ENCODE measurements around the gene LIPC. TPM values are rescaled to one million over a fixed set of nuclear protein-coding genes. Genes with fewer than 3 reads are reported as not detected.

LIPC gene
- total RNA-seq, 1 experiment from 2014 or later = not detected

DNA sequence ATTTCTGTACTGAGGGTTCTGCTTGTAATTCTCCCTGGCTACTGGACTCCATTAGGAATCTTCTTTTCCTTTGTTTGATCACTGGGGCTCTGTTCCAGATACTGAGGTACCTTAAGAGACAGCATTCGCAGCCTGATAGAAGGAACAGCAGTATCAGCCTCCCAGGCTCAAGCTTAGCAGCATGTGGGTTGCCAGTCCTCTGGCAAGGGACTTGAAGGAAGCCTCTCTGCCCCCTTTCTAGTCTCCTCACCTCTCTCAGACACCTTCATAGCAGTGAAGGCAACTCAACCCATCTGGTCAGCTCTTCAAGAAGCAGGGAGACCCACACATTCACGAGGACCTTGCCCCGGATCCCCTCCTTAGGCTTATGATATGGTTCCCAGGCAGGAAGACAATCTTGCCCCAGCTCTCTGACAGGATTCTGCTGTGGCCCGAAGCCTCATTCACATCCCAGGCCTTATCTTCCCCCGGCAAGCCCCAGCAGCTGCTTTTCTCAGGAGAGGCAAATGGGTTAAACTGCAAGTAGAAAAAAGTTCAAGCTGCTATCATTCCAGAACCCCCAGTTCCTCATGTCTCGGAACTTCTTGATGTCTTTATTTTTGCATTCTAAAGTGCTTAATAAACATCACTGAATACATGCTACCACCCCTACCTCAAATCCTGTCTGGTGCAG lies 153.1 kb downstream of the LIPC start:
- Histone ChIP-seq H2AFZ (ENCODE audit: low read depth, low read length, poor library complexity, severe bottlenecking) (no peak overlapping the region), H4K20me1 (ENCODE audit: insufficient read depth) (no peaks in the 10 kb centered on the region), H3K27me3 (ENCODE audit: insufficient read depth, low read length) (no peaks in the 10 kb centered on the region), H3K4me3 (replicated peaks in 1 of 2; ENCODE audit: low read depth in 1 of 2, low read length in 2 of 2) (no peak overlapping the region), H3K4me2 (ENCODE audit: low read length) (no peak overlapping the region), H3K4me1 (ENCODE audit: control insufficient read depth in 1 of 2, insufficient read depth in 2 of 2, low read length in 2 of 2) (no peaks in the 10 kb centered on the region), H3K36me3 (ENCODE audit: control insufficient read depth in 1 of 2, insufficient read depth in 2 of 2, low read length in 2 of 2) (no peaks in the 10 kb centered on the region), H3K27ac (ENCODE audit: low read depth, low read length) (no peak overlapping the region), H3K79me2 (ENCODE audit: insufficient read depth, low read length) (no peaks in the 10 kb centered on the region), H3K9me3 (ENCODE audit: control insufficient read depth in 1 of 2, insufficient read depth in 1 of 2, low read depth in 1 of 2, low read length in 2 of 2) (peaks cover 0 to 4% of the 10 kb centered on the region in 2 experiments; a peak in 1 of 4 replicates), H3K9me2 (ENCODE audit: insufficient read depth) (no peaks in the 10 kb centered on the region), H3K9ac (ENCODE audit: low read length) (no peak overlapping the region)
- DNase-seq (ENCODE audit: low read depth, low spot score) (no peak), ATAC-seq (no peak)
- intact Hi-C loops (cut with micrococcal nuclease) = no loop called here
- TF ChIP-seq SRF (IDR thresholded peaks at IDR 0.05; ENCODE audit: low read depth) (no peak), EGR1 (IDR thresholded peaks at IDR 0.05; ENCODE audit: low read depth) (no peak)
- BruUV-seq (replicated peaks) = no TSS peak
- ChIA-PET RAD21 (ENCODE audit: low non-redundant PET in 1 of 2, low total read pairs in 2 of 2, uncharacterized antibody in 2 of 2, unreplicated experiment in 2 of 2) (no interaction called here), POLR2A (interaction anchor here (1.1 kb wide), 1 partner anchor 11 kb away, joined by 3 read pairs; no protein-coding TSS in a partner anchor), CTCF (no interaction called here)

DNA sequence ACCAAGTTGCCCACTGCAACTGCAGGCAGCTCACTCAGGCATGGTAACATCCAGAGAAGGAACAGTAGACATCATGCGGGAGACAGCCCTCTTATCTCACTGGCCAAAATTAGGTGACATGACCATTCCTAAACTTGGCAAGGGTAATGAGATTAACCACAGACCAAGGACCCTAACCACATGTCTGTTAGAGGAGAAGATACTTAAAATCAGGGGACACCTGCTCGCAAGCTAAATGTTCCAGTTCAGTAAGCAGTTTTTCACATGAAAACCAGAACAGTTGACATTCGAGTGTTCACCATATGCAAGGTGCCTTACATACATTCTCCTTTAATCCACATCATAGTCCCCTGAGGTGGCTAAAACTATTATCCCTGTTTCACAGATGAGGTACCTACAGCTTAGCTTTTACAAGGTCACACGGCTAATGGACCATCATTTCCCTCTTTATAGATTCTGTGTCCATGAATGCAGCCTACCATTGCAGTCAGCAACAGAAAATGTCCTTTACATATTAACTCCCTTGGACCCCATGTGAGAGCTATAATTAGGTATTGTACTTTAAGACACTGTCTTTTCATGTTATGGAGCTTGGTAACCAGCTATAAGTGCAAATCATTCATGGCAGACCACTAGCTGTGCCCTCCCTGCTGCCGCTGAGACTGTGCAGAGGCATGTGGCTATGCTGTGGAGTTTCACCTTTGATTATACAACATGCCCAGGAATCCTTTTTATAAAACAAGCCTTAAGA lies 154.1 kb downstream of the LIPC start:
- Histone ChIP-seq H4K20me1 (ENCODE audit: insufficient read depth) (no peaks in the 10 kb centered on the region), H3K9me2 (ENCODE audit: insufficient read depth) (no peaks in the 10 kb centered on the region), H3K79me2 (ENCODE audit: insufficient read depth, low read length) (no peaks in the 10 kb centered on the region), H3K9me3 (ENCODE audit: control insufficient read depth in 1 of 2, insufficient read depth in 1 of 2, low read depth in 1 of 2, low read length in 2 of 2) (peaks cover 0 to 4% of the 10 kb centered on the region in 2 experiments; a peak in 1 of 4 replicates), H3K27ac (ENCODE audit: low read depth, low read length) (no peak overlapping the region), H3K4me1 (ENCODE audit: control insufficient read depth in 1 of 2, insufficient read depth in 2 of 2, low read length in 2 of 2) (no peaks in the 10 kb centered on the region), H3K4me3 (replicated peaks in 1 of 2; ENCODE audit: low read depth in 1 of 2, low read length in 2 of 2) (no peak overlapping the region), H3K36me3 (ENCODE audit: control insufficient read depth in 1 of 2, insufficient read depth in 2 of 2, low read length in 2 of 2) (no peaks in the 10 kb centered on the region), H3K4me2 (ENCODE audit: low read length) (no peak overlapping the region), H2AFZ (ENCODE audit: low read depth, low read length, poor library complexity, severe bottlenecking) (no peak overlapping the region), H3K9ac (ENCODE audit: low read length) (no peak overlapping the region), H3K27me3 (ENCODE audit: insufficient read depth, low read length) (no peaks in the 10 kb centered on the region)
- TF ChIP-seq CEBPB (IDR thresholded peaks at IDR 0.05; ENCODE audit: low read depth) = no peak
- TF ChIP-seq, protein P1, sequence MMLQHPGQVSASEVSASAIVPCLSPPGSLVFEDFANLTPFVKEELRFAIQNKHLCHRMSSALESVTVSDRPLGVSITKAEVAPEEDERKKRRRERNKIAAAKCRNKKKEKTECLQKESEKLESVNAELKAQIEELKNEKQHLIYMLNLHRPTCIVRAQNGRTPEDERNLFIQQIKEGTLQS (IDR thresholded peaks at IDR 0.05) = no peak
- ChIA-PET RAD21 (ENCODE audit: low non-redundant PET in 1 of 2, low total read pairs in 2 of 2, uncharacterized antibody in 2 of 2, unreplicated experiment in 2 of 2) (no interaction called here), CTCF (no interaction called here), POLR2A (interaction anchor here (0.7 to 1.1 kb wide), 2 partner anchors 12 to 26 kb away, joined by 3 to 5 read pairs; no protein-coding TSS in a partner anchor)
- BruUV-seq (replicated peaks) = no TSS peak
- ATAC-seq (no peak), DNase-seq (ENCODE audit: low read depth, low spot score) (no peak)
- intact Hi-C loops (cut with micrococcal nuclease) = no loop called here
